Stimulated activated naive CD8-positive, alpha-beta T cell treated with anti-CD3 and anti-CD28 coated beads, Interleukin-15, Interleukin-2, amounts not matched to agents 100 ng/mL and 50 ng/mL, for 24 hours (primary cell): Measurements from ENCODE around the gene CDK5R1.

Experiments used
- H3K27ac Mint-ChIP-seq: one replicate; pipeline ENCODE4 v1.8.0; 2021; ENCODE audit warnings: mild to moderate bottlenecking, mixed read lengths
- H3K27me3 Mint-ChIP-seq: one replicate; pipeline ENCODE4 v1.8.0; 2021; ENCODE audit warnings: mixed read lengths
- H3K36me3 Mint-ChIP-seq: one replicate; pipeline ENCODE4 v1.8.0; 2021; ENCODE audit warnings: low read depth, mixed read lengths
- H3K4me1 Mint-ChIP-seq: one replicate; pipeline ENCODE4 v1.8.0; 2021; ENCODE audit warnings: low read depth, mixed read lengths
- H3K4me3 Mint-ChIP-seq: one replicate; pipeline ENCODE4 v1.8.0; 2021; ENCODE audit warnings: mild to moderate bottlenecking, mixed read lengths
- H3K9me3 Mint-ChIP-seq: one replicate; pipeline ENCODE4 v1.8.0; 2021; ENCODE audit warnings: mixed read lengths

CDK5R1 gene

GRCh38 chr17:32494621-32495358, 8.0 kb downstream of the CDK5R1 start:
- Mint-ChIP-seq H3K27ac (no peak overlapping the region), H3K4me1 (peaks cover 39% of the 10 kb centered on the region)

DNA sequence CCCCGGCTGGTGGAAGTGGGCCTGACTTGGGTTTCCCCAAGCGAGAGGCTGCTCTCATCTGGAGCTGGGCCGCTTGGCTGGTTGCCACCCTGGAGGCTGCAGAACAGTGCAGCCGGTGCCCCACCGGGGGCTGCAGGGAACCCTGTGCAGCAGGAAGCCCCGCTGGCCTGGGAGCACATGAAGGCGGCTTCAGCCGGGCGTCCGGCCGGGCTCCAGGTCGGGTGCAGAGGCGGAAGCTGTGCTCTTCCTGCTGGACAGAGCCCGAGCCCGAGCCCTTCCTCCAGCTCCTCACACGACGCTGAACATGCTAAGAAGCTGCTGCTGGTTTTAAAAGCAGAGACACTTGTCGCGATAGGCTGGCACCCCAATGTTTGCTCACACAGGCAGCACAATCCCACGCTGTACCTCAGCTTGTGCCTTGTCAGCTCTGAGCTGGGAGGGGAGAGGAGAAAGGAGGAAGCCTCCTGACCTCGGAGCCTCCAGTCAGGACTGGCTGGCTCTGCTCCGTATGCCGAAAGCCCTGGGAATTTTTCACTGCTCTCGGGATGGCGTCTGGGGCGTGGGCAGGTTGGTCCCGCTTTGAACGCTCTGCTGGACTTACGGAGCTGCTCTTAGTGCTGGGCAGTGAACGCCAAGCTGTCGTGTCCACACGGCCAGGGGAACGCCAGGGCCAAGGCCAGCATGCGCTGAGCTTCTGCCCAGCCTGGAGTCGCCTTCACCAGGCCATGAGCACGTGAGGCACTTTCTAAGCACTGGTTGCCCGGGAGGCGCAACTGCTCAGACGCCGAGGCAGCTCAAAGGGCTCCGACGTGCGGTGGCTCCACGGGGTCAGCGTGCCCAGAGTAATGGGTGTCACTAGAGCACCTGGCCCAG, 8.8 kb downstream of the CDK5R1 start:
- H3K27ac Mint-ChIP-seq: no peak overlapping the region
- H3K27me3 Mint-ChIP-seq: no peaks in the 10 kb centered on the region
- H3K9me3 Mint-ChIP-seq: no peaks in the 10 kb centered on the region
- H3K4me1 Mint-ChIP-seq: peaks cover 39% of the 10 kb centered on the region
- H3K36me3 Mint-ChIP-seq: peaks cover 4% of the 10 kb centered on the region
- no peak overlapping the region for H3K4me3 Mint-ChIP-seq

More at GRCh38 chr17:32494621-32495358, 8.0 kb downstream of the CDK5R1 start:
- Mint-ChIP-seq H3K27me3 (no peaks in the 10 kb centered on the region), H3K36me3 (peaks cover 11% of the 10 kb centered on the region), H3K4me3 (no peak overlapping the region), H3K9me3 (no peaks in the 10 kb centered on the region)

- H3K4me3 Mint-ChIP-seq: no peak overlapping the region
- no peaks in the 10 kb centered on the region for H3K36me3 Mint-ChIP-seq
- H3K27ac Mint-ChIP-seq: no peak overlapping the region
- peaks cover 39% of the 10 kb centered on the region for H3K4me1 Mint-ChIP-seq
- no peaks in the 10 kb centered on the region for H3K27me3 Mint-ChIP-seq
- no peaks in the 10 kb centered on the region for H3K9me3 Mint-ChIP-seq
Measured at GRCh38 chr17:32496395-32497073, 9.7 kb downstream of the CDK5R1 start.

GRCh38 chr17:32497431-32498205, 10.8 kb downstream of the CDK5R1 start:
- Mint-ChIP-seq H3K4me1 (peaks cover 39% of the 10 kb centered on the region), H3K9me3 (no peaks in the 10 kb centered on the region), H3K27me3 (no peaks in the 10 kb centered on the region), H3K4me3 (no peak overlapping the region), H3K36me3 (no peaks in the 10 kb centered on the region), H3K27ac (no peak overlapping the region)

DNA sequence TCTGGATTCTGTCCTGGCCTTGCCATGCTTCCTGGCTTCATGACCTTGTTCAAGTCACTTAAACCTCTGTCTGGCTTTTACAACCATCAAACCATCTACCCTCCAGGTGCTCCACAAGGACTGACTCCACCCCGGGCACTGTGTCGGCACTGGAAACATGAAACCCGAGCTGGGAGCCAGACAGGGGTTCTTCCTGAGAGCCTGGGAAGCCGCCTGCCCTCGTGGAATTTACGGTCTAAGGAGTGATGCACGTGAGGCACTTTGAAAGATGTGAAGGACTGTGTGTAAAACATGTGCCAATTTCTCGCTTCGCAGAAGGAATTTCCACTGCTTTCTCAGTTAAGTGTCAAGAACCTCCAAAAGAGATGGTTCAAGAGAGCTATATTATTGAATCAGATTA, 11.6 kb downstream of the CDK5R1 start:
- H3K27ac Mint-ChIP-seq: no peak overlapping the region
- H3K27me3 Mint-ChIP-seq: no peaks in the 10 kb centered on the region
- no peak overlapping the region for H3K4me3 Mint-ChIP-seq
- H3K9me3 Mint-ChIP-seq: no peaks in the 10 kb centered on the region
- H3K4me1 Mint-ChIP-seq: peaks cover 39% of the 10 kb centered on the region
- H3K36me3 Mint-ChIP-seq: no peaks in the 10 kb centered on the region

GRCh38 chr17:32502013-32502412, 15.2 kb downstream of the CDK5R1 start:
- no peaks in the 10 kb centered on the region for H3K9me3 Mint-ChIP-seq
- H3K4me3 Mint-ChIP-seq: no peak overlapping the region
- H3K36me3 Mint-ChIP-seq: no peaks in the 10 kb centered on the region
- H3K27ac Mint-ChIP-seq: peak overlapping the region; percentile 50
- no peaks in the 10 kb centered on the region for H3K27me3 Mint-ChIP-seq
- peaks cover 67% of the 10 kb centered on the region for H3K4me1 Mint-ChIP-seq

DNA sequence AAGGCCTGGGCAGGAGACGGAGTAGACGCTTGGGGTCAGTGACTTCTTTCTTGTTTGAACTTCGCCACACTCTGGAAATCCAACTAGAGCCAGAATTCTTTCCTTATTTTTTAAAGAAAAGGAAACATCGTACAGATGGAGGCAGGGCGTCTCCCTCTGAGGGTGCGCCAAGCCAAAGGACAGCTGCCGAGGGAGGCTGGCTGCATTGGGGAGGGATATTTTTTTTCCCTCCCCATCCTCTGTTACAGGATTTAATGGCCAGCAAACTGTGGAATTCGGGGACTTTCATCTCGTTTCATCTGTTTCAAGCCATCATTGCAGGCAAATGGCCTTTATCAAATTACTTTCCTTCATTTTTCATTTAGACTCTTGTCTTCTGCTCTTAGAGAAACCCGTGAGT, 15.9 kb downstream of the CDK5R1 start:
- peak overlapping the region; percentile 52 for H3K4me3 Mint-ChIP-seq
- H3K27me3 Mint-ChIP-seq: no peaks in the 10 kb centered on the region
- H3K9me3 Mint-ChIP-seq: no peaks in the 10 kb centered on the region
- peak overlapping the region; percentile 90 for H3K27ac Mint-ChIP-seq
- peaks cover 74% of the 10 kb centered on the region for H3K4me1 Mint-ChIP-seq
- no peaks in the 10 kb centered on the region for H3K36me3 Mint-ChIP-seq

- peak overlapping the region; percentile 52 for H3K4me3 Mint-ChIP-seq
- H3K27ac Mint-ChIP-seq: peak overlapping the region; percentile 90
- H3K27me3 Mint-ChIP-seq: no peaks in the 10 kb centered on the region
- H3K36me3 Mint-ChIP-seq: no peaks in the 10 kb centered on the region
- H3K9me3 Mint-ChIP-seq: no peaks in the 10 kb centered on the region
- H3K4me1 Mint-ChIP-seq: peaks cover 82% of the 10 kb centered on the region
Measured at GRCh38 chr17:32503251-32504165, 16.7 kb downstream of the CDK5R1 start.

DNA sequence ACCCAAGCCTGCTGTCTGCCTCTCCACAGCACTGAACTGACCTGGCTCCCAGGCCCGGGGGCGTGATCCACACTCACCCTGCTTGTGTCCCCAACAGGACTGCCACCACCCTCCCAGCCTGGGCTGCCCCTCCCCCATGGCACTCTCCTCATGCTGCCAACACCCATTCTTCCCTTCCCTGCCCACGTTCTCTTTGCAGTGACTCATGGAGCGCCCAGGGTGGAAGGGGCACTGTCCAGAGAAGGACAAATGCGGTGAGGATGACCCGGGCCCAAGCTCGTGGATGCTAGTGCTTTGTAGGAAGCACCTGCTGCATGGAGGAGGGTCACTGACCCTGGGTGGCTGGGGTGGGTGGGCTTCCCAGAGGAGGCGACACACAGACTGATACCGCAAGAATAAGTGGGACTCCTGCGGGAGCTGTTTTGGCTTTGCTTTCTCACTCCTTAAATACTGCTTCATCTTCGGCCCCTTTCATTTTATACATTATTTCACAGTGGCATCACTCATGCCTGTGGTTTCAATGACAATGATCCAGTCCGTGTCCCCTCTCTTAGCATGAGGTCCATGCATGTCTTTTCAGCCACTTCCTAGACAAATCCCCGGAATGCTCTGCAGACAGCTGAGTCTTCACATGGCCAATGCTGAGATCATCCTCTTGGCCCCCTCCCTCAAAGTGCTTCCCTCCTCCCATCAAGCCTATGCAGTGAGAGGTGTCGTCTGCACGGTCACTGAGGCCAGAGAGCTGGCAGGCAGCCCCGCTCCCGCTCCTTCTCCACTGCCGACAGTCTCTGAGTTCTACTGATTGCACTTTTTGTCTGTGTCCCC, 17.6 kb downstream of the CDK5R1 start:
- Mint-ChIP-seq H3K4me1 (peaks cover 87% of the 10 kb centered on the region), H3K36me3 (no peaks in the 10 kb centered on the region), H3K4me3 (peak overlapping the region; percentile 52), H3K27ac (peak overlapping the region; percentile 90), H3K27me3 (no peaks in the 10 kb centered on the region), H3K9me3 (no peaks in the 10 kb centered on the region)

- H3K27me3 Mint-ChIP-seq: no peaks in the 10 kb centered on the region
- no peak overlapping the region for H3K4me3 Mint-ChIP-seq
- H3K27ac Mint-ChIP-seq: no peak overlapping the region
- H3K4me1 Mint-ChIP-seq: peaks cover 72% of the 10 kb centered on the region
- no peaks in the 10 kb centered on the region for H3K9me3 Mint-ChIP-seq
- H3K36me3 Mint-ChIP-seq: no peaks in the 10 kb centered on the region
Measured at GRCh38 chr17:32508926-32509325, 22.1 kb downstream of the CDK5R1 start.

DNA sequence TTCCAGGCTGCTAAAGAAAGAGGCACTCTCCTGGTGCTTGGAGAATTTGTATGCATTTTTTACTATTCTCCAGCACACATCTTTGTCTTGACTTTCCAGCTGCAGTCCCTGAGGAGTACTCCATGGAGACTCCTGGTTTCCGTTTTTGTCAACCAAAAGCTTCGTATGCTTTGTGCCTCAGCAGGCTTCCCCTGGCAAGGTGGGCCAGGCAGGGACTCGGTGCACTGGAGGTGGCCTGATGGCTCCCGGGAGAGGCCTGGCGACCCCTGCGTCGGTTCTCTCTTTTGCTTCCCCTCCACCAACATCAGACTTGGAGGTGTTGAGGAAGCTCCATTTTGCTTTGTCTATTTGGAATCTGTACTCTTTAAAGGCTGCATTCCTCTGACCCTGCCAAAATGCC, 23.7 kb downstream of the CDK5R1 start:
- H3K36me3 Mint-ChIP-seq: no peaks in the 10 kb centered on the region
- peaks cover 67% of the 10 kb centered on the region for H3K4me1 Mint-ChIP-seq
- no peak overlapping the region for H3K4me3 Mint-ChIP-seq
- H3K27ac Mint-ChIP-seq: no peak overlapping the region
- H3K9me3 Mint-ChIP-seq: no peaks in the 10 kb centered on the region
- H3K27me3 Mint-ChIP-seq: no peaks in the 10 kb centered on the region

GRCh38 chr17:32512328-32512727, 25.5 kb downstream of the CDK5R1 start:
- no peaks in the 10 kb centered on the region for H3K36me3 Mint-ChIP-seq
- H3K4me3 Mint-ChIP-seq: no peak overlapping the region
- no peak overlapping the region for H3K27ac Mint-ChIP-seq
- no peaks in the 10 kb centered on the region for H3K9me3 Mint-ChIP-seq
- H3K4me1 Mint-ChIP-seq: peaks cover 71% of the 10 kb centered on the region
- no peaks in the 10 kb centered on the region for H3K27me3 Mint-ChIP-seq

GRCh38 chr17:32513579-32513978, 26.8 kb downstream of the CDK5R1 start:
- peaks cover 71% of the 10 kb centered on the region for H3K4me1 Mint-ChIP-seq
- no peaks in the 10 kb centered on the region for H3K27me3 Mint-ChIP-seq
- no peaks in the 10 kb centered on the region for H3K9me3 Mint-ChIP-seq
- H3K36me3 Mint-ChIP-seq: no peaks in the 10 kb centered on the region
- H3K27ac Mint-ChIP-seq: no peak overlapping the region
- H3K4me3 Mint-ChIP-seq: no peak overlapping the region
